ENCODE data around the gene F2R.

DNA sequence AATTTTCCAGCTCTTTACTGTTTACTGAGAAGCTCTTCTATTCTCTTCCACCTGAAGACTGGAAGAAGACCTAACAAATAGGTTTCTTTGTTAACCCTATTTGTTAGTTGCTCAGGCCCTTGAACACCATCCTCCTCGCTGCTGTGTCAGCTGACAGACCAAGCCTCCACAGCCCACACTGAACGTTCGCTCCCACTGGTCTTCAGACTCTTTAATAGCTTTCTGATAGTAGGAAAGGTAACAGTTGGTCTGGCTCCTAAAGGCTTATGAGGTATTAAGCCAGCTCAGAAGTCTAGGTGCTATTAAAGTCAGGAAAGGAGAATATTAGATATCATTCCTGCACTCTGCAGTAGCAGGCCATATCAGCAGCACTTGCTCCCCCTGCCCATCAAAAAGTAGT, 23.3 kb upstream of the F2R start:
- no peak for TF ChIP-seq EZH2phosphoT487 (IDR thresholded peaks at IDR 0.05; ENCODE audit: unreplicated experiment)
- TF ChIP-seq, protein P1, sequence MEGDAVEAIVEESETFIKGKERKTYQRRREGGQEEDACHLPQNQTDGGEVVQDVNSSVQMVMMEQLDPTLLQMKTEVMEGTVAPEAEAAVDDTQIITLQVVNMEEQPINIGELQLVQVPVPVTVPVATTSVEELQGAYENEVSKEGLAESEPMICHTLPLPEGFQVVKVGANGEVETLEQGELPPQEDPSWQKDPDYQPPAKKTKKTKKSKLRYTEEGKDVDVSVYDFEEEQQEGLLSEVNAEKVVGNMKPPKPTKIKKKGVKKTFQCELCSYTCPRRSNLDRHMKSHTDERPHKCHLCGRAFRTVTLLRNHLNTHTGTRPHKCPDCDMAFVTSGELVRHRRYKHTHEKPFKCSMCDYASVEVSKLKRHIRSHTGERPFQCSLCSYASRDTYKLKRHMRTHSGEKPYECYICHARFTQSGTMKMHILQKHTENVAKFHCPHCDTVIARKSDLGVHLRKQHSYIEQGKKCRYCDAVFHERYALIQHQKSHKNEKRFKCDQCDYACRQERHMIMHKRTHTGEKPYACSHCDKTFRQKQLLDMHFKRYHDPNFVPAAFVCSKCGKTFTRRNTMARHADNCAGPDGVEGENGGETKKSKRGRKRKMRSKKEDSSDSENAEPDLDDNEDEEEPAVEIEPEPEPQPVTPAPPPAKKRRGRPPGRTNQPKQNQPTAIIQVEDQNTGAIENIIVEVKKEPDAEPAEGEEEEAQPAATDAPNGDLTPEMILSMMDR (conservative IDR thresholded peaks at IDR 0.05; ENCODE audit: low read depth in 2 of 2): no peak
- TF ChIP-seq POLR2AphosphoS5 (IDR thresholded peaks at IDR 0.05; ENCODE audit: low read depth): no peak
- TF ChIP-seq EZH2 (IDR thresholded peaks at IDR 0.05; ENCODE audit: low read depth, unreplicated experiment): no peak
- TF ChIP-seq ZNF331 (CRISPR knock-in tag; IDR thresholded peaks at IDR 0.05; ENCODE audit: low read depth): no peak
- TF ChIP-seq, protein P2, sequence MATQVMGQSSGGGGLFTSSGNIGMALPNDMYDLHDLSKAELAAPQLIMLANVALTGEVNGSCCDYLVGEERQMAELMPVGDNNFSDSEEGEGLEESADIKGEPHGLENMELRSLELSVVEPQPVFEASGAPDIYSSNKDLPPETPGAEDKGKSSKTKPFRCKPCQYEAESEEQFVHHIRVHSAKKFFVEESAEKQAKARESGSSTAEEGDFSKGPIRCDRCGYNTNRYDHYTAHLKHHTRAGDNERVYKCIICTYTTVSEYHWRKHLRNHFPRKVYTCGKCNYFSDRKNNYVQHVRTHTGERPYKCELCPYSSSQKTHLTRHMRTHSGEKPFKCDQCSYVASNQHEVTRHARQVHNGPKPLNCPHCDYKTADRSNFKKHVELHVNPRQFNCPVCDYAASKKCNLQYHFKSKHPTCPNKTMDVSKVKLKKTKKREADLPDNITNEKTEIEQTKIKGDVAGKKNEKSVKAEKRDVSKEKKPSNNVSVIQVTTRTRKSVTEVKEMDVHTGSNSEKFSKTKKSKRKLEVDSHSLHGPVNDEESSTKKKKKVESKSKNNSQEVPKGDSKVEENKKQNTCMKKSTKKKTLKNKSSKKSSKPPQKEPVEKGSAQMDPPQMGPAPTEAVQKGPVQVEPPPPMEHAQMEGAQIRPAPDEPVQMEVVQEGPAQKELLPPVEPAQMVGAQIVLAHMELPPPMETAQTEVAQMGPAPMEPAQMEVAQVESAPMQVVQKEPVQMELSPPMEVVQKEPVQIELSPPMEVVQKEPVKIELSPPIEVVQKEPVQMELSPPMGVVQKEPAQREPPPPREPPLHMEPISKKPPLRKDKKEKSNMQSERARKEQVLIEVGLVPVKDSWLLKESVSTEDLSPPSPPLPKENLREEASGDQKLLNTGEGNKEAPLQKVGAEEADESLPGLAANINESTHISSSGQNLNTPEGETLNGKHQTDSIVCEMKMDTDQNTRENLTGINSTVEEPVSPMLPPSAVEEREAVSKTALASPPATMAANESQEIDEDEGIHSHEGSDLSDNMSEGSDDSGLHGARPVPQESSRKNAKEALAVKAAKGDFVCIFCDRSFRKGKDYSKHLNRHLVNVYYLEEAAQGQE (IDR thresholded peaks at IDR 0.05; ENCODE audit: unreplicated experiment): no peak
- TF ChIP-seq CREB1 (CRISPR knock-in tag; IDR thresholded peaks at IDR 0.05; ENCODE audit: low read depth): no peak
- TF ChIP-seq NANOG (IDR thresholded peaks at IDR 0.05; ENCODE audit: borderline replicate concordance): no peak
- TF ChIP-seq, protein P3, sequence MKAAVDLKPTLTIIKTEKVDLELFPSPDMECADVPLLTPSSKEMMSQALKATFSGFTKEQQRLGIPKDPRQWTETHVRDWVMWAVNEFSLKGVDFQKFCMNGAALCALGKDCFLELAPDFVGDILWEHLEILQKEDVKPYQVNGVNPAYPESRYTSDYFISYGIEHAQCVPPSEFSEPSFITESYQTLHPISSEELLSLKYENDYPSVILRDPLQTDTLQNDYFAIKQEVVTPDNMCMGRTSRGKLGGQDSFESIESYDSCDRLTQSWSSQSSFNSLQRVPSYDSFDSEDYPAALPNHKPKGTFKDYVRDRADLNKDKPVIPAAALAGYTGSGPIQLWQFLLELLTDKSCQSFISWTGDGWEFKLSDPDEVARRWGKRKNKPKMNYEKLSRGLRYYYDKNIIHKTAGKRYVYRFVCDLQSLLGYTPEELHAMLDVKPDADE (IDR thresholded peaks at IDR 0.05): no peak
- no peak for TF ChIP-seq JUNB (IDR thresholded peaks at IDR 0.05; ENCODE audit: unreplicated experiment)
